G401 (cell line): Measurements from ENCODE around the gene ANKMY1. TPM values are rescaled to one million over a fixed set of nuclear protein-coding genes. Genes with fewer than 3 reads are reported as not detected.
"Not testable (repeated sequence)": the region's sequence is repeated elsewhere in the genome, so short reads cannot be mapped to it uniquely, and the experiment has no call there.

Experiments
- DNase-seq: peaks from one replicate; pipeline ENCODE4 v3.0.0-alpha.2; 2015; ENCODE audit warnings: low spot score
- in situ Hi-C: cut with HindIII; loops from 2 replicates; pipeline ENCODE4 v1.10.0; 2016; ENCODE audit warnings: low sequenced_read_pairs, mixed read lengths
- total RNA-seq: library from RNA; depleted of rRNA; stranded (reverse); fragments of >200 nt; shearing (Covaris generic); gene quantifications from 2 replicates; pipeline ENCODE4 v1.2.3, GENCODE V29; 2014

ANKMY1 gene
- total RNA-seq, 1 experiment from 2014 or later: 14.7 TPM

DNA sequence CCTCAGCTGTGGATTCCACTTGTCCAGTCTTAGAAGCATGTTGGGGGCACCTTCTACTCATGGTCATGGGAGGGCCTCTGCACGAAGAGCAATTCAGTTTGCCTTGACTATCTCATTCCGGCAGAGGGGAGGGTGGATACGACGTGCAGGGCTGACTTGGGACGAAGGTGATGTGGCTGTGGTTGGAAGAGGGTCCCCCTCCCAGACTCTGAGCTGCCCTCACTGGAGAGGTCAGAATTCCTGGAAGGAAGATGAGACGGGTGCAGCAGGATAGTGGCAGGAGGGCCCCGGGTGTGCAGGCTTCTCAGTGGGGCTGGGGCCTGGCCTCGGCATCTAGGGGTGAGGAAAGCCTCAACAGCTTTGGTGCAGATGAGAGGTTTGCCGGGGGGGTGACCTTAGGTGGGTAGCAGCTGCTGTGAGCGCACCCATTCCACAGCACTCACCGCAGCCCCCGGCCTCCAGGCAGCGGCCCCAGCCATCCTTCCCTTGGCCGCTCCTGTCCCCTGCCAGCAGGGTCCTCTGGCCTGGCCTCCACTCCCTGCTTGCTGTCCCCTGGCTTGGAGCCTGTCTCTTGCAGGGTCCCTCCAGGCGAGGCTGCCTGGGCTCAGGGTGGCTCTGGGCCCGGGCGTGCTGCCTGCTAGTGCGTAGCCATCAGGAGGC, 13.7 kb upstream of the ANKMY1 start:
- DNase-seq: no peak
- in situ Hi-C loops: no loop called here

DNA sequence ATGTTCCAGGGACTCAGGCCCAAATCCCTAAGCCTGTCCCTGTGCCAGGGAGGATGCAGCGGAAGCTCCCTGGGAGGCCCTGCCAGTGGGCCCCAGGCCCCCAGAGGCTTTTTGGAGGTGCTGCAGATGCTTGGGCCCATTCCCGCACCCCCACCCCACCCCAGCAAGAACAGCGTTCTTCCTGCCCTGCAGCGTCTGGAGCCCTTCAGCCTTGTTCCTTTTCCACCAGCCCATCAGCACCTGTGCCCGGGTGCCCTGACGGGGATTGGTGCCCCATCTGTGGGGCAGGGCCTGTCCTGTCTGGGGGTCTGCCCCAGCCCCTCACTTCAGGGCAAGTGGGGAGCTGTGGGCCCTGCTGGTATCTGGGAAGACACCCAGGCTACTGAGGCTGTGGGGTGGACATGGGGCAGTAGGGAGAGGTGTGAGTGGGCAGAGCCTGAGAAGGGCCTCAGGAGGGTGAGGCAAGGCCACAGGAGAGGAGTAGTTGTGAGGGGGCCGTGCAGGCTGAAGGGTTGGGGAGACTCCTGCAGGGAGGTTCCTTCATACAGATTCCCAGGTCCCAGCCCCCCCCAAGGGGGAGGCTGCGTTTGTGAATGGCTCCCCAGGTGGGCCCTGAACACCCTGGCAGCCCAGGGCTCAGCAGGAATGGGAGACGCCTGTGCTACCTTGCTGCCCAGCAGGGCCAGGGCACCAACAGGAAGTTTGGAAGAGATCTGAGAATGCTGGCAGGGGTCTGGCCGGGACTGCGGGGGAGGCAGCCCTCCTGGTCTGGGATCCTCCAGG, 12.9 kb upstream of the ANKMY1 start:
- in situ Hi-C loops: no loop called here
- no peak for DNase-seq

DNA sequence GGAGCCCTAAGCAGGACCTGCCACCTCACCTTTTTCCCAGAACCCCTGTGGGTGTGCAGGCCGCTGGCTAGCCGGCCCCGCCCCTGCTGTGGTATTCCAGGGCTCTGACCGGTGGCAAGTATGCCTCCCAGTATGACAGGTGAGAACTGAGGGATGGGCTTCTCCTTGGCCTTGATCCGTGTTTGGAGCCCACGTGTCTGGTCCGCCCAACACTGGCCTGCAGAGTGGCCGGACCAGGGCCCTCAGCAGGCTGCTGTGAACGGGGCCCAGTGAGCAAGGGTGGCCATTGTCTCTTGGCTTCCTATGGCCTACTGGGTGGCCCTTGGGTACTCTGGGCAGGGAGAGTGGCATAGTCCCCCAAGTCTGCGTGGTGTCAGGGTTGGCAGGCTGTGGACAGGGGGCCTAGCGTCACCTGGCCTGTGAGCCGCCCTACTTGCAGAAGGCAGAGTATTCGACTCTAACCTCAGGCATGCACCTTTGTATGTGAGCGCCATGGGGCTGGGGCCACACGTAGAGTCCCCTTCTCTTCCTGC, 12.3 kb upstream of the ANKMY1 start:
- no peak for DNase-seq
- in situ Hi-C loops: no loop called here

GRCh38 chr2:240569523-240569997, 11.8 kb upstream of the ANKMY1 start:
- in situ Hi-C loops: no loop called here
- DNase-seq: no peak

DNA sequence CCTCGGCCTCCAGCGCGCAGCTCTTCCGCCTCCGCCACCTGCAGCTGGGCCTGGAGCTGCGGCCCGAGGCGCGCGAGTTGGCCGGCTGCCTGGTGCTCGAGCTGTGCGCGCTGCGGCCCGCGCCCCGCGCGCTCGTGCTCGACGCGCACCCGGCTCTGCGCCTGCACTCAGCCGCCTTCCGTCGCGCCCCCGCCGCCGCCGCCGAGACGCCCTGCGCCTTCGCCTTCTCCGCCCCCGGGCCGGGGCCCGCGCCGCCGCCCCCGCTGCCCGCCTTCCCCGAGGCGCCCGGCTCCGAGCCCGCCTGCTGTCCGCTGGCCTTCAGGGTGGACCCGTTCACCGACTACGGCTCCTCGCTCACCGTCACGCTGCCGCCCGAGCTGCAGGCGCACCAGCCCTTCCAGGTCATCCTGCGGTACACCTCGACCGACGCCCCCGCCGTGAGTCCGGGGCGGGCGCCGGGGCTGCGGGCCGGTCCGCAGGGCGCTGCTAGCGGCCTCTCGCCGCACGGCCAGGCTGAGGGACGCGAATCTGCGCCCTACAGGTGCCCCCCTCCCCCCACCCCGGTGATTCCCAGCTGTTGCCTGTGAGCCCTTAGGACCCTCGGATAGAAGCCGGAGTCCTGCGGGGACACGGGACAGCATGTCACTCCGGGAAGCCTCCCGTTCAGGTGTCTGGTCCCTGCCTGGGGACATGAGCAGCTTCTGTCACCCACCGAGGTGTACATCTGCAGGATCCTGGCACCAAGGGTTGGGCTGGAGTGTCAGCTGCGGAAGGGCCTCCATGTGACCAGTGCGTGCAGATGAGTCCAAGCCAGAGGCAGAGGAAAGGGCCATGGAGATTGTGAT, 11.1 kb upstream of the ANKMY1 start:
- in situ Hi-C loops: no loop called here
- peak; percentile 56 for DNase-seq

DNA sequence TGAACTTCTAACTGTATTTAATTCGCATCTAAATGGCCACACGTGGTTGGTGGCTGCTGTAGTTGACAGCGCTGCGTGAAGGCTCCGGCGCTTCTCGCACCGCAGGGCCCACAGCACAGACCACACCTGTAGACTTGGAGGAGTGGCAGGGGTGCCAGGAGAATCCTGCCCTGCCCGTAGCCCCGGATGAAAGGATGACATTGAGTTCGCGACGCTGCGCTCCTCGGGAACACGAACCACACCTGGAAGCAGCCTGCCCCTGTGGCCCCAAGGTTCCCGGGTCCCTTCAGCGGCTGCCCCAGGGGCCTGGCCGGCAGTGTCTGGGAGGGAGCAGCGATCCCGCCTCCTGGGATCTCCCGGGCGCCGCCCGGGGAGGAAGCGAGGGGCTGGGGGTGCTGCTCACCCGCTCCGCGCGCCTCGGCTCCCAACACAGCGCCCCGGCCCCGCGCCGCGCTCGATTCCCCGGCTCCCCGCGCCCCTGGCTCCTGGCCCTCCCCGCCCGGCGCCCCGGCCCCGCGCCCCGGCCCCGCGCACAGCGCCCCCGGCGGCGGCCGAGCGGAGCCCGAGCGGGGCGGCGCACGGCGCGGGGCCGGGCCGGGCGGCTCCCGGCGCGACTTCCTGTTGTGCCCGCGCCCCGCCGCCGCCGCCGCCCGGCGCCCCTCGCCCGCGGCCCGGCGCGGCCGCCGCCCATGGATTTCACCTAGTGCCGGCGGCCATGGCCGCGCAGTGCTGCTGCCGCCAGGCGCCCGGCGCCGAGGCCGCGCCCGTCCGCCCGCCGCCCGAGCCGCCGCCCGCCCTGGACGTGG, 10.3 kb upstream of the ANKMY1 start, which contains the start of gene RNPEPL1:
Gene RNPEPL1 (plus strand): TSS at position 613 of the 806 bp plus-strand sequence. CDS start 103 bp downstream, at position 716.
- in situ Hi-C loops: no loop called here
- DNase-seq: peak; percentile 50

GRCh38 chr2:240567137-240567871, 9.5 kb upstream of the ANKMY1 start:
- no peak for DNase-seq
- in situ Hi-C loops: no loop called here

DNA sequence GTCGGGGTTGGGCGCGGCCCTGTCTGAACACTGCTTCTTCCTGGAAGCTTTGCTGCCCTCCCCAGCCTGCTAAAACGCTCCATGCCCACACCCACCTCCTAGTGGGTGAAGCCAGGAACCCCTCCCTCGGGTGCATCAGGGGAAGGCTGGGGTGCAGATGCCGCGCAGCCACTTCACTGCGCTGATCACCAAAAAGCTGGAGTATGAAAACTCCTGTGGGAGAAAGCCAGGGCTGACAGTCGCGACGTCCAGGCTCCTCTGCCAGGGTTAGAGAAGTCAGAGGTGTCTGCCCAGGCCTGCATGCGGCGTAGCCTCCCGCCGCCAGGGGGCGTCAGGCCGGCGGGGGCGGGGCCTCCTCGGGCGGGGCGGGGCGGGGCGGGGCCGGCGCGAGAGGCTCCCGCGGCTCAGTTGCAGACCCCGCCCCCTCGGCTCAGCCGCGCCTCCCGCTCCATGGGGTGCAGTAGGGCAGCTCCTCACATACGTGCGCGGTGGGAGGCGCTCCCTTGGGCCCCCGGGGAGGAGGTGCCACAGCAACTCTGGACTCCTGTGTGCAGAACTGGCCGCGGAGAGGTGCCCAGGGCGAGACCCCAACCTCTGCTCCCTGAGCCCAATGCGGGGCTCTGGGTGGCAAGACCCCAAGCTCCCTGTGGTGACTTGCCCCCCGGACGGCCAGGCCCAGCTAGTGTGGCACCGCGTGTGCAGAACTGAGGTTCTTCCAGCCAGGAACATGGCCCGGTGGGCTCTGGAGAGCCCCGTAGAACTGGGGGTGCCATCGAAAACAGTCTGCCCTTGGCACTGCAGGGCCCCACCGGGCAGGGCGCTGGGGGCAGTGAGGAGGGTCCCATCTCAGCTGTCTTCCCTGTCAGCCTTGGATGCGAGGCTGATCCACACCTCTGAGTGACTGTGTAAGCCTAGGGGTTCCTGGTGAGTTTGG, 8.7 kb upstream of the ANKMY1 start:
- peak; percentile 72 for DNase-seq
- in situ Hi-C loops: no loop called here

DNA sequence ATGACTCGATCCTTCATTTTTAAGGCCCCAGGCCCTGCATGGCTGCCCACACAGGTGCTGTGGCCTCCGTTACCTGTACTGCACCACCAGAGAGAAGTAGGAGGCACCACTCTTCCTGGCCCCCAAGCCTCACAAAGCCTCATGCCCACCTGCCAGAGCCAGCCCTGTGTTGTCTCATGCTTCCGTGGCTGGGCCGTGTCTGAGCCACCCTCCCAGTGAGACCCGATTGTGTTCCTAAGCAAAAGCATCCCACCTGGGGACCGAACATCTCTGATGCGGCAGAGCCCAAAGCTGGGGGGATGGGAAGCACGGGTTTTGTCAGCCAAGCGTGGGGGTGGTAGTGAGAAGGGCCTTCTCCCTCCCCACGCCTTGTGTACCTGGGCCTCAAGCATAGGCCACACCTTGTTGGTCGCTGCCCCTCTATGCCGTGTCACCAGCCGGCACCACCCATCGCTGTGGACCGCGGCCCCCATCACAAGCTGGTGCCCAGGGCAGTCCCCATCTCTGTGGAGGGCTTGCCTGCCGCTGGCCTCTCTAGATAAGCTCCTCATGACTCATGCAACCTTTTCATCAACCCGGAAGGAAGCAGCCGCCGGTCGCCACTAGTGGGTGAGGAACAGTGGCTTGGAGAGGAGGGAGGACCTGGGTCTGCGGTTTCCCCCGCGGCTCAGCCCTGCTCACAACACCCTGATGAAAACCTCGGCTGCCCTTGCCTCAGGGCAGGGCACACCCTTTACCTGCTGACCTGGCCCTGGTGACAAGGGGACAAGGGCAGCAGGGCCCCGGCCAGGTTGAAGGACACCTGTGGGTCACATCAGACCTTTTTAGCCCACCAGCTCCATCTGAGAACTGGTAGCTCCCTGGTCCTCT, 7.8 kb upstream of the ANKMY1 start:
- in situ Hi-C loops: no loop called here
- DNase-seq: no peak

GRCh38 chr2:240564561-240565332, 7.0 kb upstream of the ANKMY1 start:
- in situ Hi-C loops: no loop called here
- DNase-seq: no peak

DNA sequence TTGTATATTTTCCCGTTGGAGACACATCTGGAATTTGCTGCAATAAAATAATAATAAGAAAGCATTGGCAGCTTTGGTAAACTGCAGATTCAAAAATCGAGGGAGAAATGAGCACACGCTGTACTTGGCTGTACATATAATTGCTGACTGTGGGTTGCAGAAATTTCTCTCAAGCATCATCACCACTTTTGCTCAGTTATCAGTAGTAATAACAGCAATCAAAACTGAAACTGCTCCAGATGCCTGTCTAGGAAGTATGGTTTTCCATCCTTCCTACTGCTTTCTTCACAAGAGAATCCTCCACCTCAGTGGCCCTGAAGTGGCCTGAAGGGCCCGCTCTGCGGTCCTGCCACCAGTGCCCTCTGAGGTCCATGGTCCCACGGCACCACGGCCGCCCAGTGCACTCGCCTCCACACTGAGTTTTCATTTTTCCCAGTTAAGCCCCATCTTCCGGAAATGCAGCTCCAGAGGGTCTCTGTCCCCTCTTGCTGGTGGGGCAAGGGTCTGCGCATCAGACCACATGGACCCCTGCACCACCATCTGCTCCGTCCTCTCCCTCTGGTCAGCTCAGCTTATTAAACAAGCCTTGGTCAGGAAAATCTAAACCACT, 6.3 kb upstream of the ANKMY1 start:
- DNase-seq: no peak
- in situ Hi-C loops: no loop called here

- DNase-seq, in situ Hi-C loops: not testable (repeated sequence)
These were observed 5.4 kb upstream of the ANKMY1 start for GRCh38 chr2:240563231-240563630.

DNA sequence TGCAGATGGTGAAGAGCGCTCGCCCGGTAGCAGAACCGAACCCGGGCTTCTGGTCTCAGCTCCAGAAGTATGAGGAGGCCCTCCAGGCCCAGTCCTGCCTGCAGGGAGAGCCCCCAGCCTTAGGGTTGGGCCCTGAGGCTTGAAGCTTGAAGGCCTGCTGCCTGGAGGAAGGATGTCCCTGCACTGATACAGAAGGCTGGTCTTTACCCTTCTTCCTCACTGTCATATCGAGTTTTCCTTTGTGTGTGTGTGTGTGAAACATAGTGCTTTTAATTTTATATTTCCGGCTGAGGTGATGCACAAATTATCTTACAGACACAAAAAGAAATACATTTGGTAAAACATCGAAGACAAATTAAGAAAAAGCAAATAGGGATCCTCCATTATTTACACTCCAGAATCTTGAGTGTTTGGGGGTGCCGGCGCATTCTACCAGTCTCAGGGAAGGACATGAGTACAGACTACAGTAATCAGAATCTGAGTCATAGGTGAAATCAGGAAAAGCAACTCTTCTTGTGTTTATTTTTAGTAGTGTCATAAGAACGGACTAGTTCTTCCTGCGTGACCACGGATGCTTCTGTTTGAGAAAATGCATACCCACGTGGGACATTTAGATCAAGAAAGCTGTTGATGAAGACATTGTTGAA, 3.7 kb upstream of the ANKMY1 start:
- in situ Hi-C loops: no loop called here
- DNase-seq: no peak

DNA sequence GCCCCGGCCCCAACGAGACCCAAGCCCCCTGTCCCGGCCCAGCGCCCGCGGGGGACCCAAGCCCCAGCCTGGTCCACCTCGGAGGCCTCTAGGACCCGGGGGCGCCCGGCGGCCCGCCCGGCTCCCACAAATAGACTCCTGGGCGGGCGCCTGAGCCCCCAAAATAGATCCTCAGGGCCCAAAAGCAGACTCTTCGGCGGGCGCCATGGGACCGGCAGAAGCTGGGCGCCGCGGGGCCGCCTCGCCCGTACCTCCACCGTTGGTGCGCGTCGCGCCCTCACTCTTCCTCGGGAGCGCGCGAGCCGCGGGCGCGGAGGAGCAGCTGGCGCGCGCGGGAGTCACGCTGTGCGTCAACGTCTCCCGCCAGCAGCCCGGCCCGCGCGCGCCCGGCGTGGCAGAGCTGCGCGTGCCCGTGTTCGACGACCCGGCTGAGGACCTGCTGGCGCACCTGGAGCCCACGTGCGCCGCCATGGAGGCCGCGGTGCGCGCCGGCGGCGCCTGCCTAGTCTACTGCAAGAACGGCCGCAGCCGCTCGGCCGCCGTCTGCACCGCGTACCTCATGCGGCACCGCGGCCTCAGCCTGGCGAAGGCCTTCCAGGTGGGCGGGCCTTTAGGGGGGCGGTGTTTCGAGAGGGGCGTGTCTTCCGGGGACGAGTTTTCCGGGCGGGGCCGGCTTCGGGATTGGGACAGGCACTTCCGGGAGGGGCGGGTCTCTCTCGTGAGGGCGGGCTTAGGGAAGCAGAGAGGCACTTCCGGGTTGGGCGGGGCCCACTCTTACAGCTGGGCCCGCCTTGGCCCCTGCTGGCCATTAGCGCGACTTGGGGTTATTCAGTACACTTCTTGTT, 2.9 kb upstream of the ANKMY1 start:
- peak; percentile 99 for DNase-seq
- in situ Hi-C loops: no loop called here
